ENCODE results near the gene MAL.

- TF ChIP-seq SP2 (IDR thresholded peaks at IDR 0.05; ENCODE audit: low read length) (no peak), CTCF (IDR thresholded peaks at IDR 0.05; ENCODE audit: control extremely low read depth in 1 of 3, insufficient read depth in 1 of 3, low read depth in 1 of 3, low read length in 3 of 3) (no peak), TCF12 (IDR thresholded peaks at IDR 0.05; ENCODE audit: low read depth, low read length) (no peak), POLR2AphosphoS5 (IDR thresholded peaks at IDR 0.05; ENCODE audit: low read depth, low read length) (no peak), KDM1A (IDR thresholded peaks at IDR 0.05; ENCODE audit: borderline replicate concordance, low read length) (no peak), POLR2A (IDR thresholded peaks at IDR 0.05; ENCODE audit: control extremely low read depth in 1 of 2, low read depth in 2 of 2, low read length in 2 of 2) (no peak), EZH2 (IDR thresholded peaks at IDR 0.05; ENCODE audit: low read depth, low read length, severe bottlenecking) (no peak), SIN3A (conservative IDR thresholded peaks at IDR 0.05 in 1 of 2, IDR thresholded peaks at IDR 0.05 in 1 of 2; ENCODE audit: low read depth in 1 of 2, low read length in 2 of 2) (no peak), ASH2L (IDR thresholded peaks at IDR 0.05; ENCODE audit: low read length) (no peak), PHF8 (conservative IDR thresholded peaks at IDR 0.05; ENCODE audit: low read depth, low read length) (no peak), EP300 (IDR thresholded peaks at IDR 0.05; ENCODE audit: borderline replicate concordance in 1 of 2, low read depth in 2 of 2, low read length in 2 of 2) (no peak)
Observed at GRCh38 chr2:95007822-95008221, 17.7 kb upstream of the MAL start.

All from H1 (cell line).